WTC11 (cell line): Measurements from ENCODE around the gene ZNF202. TPM values are rescaled to one million over a fixed set of nuclear protein-coding genes. Genes with fewer than 3 reads are reported as not detected.

Source experiments
- ATAC-seq: fragments of 200-7000 bp; cut with Tn5 transposase; 2 replicates; pipeline ENCODE4 v1.10.0; 2021; ENCODE audit warnings: mild to moderate bottlenecking, moderate library complexity
- CTCF ChIA-PET: fragments of 300-600 bp; sonication (Branson Sonifier 250); formaldehyde crosslinking; loops from one replicate; lab custom pipeline; 2021; ENCODE audit warnings: antibody characterized with exemption; lab: Charles Lee
- POLR2A ChIA-PET: fragments of 350-600 bp; sonication (Branson Sonifier 250); formaldehyde crosslinking; loops from one replicate; lab custom pipeline; 2021; ENCODE audit warnings: antibody characterized with exemption; lab: Charles Lee
- DNase-seq: peaks from one replicate; pipeline ENCODE4 v3.0.0; 2021; ENCODE audit warnings: low spot score
- H3K27ac Mint-ChIP-seq: 2 replicates; pipeline ENCODE4 v1.8.0; 2021; ENCODE audit warnings: mixed read lengths
- H3K27me3 Mint-ChIP-seq: 2 replicates; pipeline ENCODE4 v1.8.0; 2021; ENCODE audit warnings: low read depth, mild to moderate bottlenecking, moderate library complexity, mixed read lengths
- H3K36me3 Mint-ChIP-seq: 2 replicates; pipeline ENCODE4 v1.8.0; 2021; ENCODE audit warnings: mixed read lengths
- H3K4me1 Mint-ChIP-seq: 2 replicates; pipeline ENCODE4 v1.8.0; 2022; ENCODE audit warnings: mixed read lengths
- H3K4me3 Mint-ChIP-seq: 2 replicates; pipeline ENCODE4 v1.8.0; 2021; ENCODE audit warnings: mild to moderate bottlenecking, moderate library complexity, mixed read lengths
- H3K9me3 Mint-ChIP-seq: 2 replicates; pipeline ENCODE4 v1.8.0; 2021; ENCODE audit warnings: mixed read lengths
- EMX1 ChIP-seq: fragments of 250-450 bp; sonication (Bioruptor Pico); IDR thresholded peaks from 2 replicates; pipeline ENCODE4 v1.8.0; 2021; ENCODE audit warnings: mild to moderate bottlenecking
- FOXP1 ChIP-seq: sonication (generic); formaldehyde crosslinking; IDR thresholded peaks from 2 replicates; pipeline ENCODE4 v1.8.0; 2022; ENCODE audit warnings: missing genetic modification reagents, mild to moderate bottlenecking, moderate library complexity, borderline replicate concordance
- GTF2I ChIP-seq: fragments of 250-450 bp; sonication (Bioruptor Pico); conservative IDR thresholded peaks from 2 replicates; pipeline ENCODE4 v1.4.0; 2021; ENCODE audit warnings: mild to moderate bottlenecking
- HMGA2 ChIP-seq: fragments of 250-450 bp; sonication (Bioruptor Pico); IDR thresholded peaks from 2 replicates; pipeline ENCODE4 v1.4.0; 2021; ENCODE audit warnings: mild to moderate bottlenecking, moderate library complexity
- SOX15 ChIP-seq: fragments of 250-450 bp; sonication (Bioruptor Pico); IDR thresholded peaks from 2 replicates; pipeline ENCODE4 v1.9.0; 2021; ENCODE audit warnings: mild to moderate bottlenecking
- STAT6 ChIP-seq: sonication (generic); formaldehyde crosslinking; conservative IDR thresholded peaks from 2 replicates; pipeline ENCODE4 v1.8.1; 2023; ENCODE audit warnings: mild to moderate bottlenecking, low read depth, missing genetic modification reagents, moderate library complexity
- TEAD1 ChIP-seq: sonication (generic); formaldehyde crosslinking; IDR thresholded peaks from 2 replicates; pipeline ENCODE4 v1.8.0; 2022; ENCODE audit warnings: mild to moderate bottlenecking, missing genetic modification reagents
- ZMAT4 ChIP-seq: fragments of 250-450 bp; sonication (Bioruptor Pico); IDR thresholded peaks from 2 replicates; pipeline ENCODE4 v1.9.0; 2021; ENCODE audit warnings: mild to moderate bottlenecking
- ZNF121 ChIP-seq: sonication (generic); formaldehyde crosslinking; IDR thresholded peaks from 2 replicates; pipeline ENCODE4 v1.8.0; 2023; ENCODE audit warnings: missing genetic modification reagents
- ZNF263 ChIP-seq: sonication (generic); formaldehyde crosslinking; IDR thresholded peaks from 2 replicates; pipeline ENCODE4 v1.8.1; 2022; ENCODE audit warnings: low read depth, mild to moderate bottlenecking, moderate library complexity, missing genetic modification reagents
- total RNA-seq: library from RNA; stranded (reverse); gene quantifications from 3 replicates; pipeline ENCODE4 v1.2.3, GENCODE V29; 2021
- TF ChIP-seq, protein P1 (sequence below): sonication (generic); formaldehyde crosslinking; IDR thresholded peaks from 2 replicates; pipeline ENCODE4 v1.8.1; 2022; ENCODE audit warnings: low read depth, mild to moderate bottlenecking, moderate library complexity, missing genetic modification reagents, borderline replicate concordance
- TF ChIP-seq, protein P2 (sequence below): sonication (generic); formaldehyde crosslinking; IDR thresholded peaks from 2 replicates; pipeline ENCODE4 v1.8.0; 2022; ENCODE audit warnings: mild to moderate bottlenecking, missing genetic modification reagents
- TF ChIP-seq, protein P3 (sequence below): fragments of 250-450 bp; sonication (Bioruptor Pico); IDR thresholded peaks from 2 replicates; pipeline ENCODE4 v1.9.0; 2021; ENCODE audit warnings: mild to moderate bottlenecking, borderline replicate concordance
- TF ChIP-seq, protein P4 (sequence below): sonication (generic); formaldehyde crosslinking; IDR thresholded peaks from 2 replicates; pipeline ENCODE4 v1.8.1; 2022; ENCODE audit warnings: mild to moderate bottlenecking, moderate library complexity, missing genetic modification reagents

ZNF202 gene
- total RNA-seq, 1 experiment from 2014 or later, result 29.9 TPM

GRCh38 chr11:123704341-123704740 is 37.1 kb downstream of the ZNF202 start:
- DNase-seq (no peak), ATAC-seq (0 out of 2 replicates have a peak, but pooled peaks have one; percentile 27)
- Mint-ChIP-seq H3K27ac (no peak overlapping the region), H3K4me1 (no peaks in the 10 kb centered on the region), H3K4me3 (no peak overlapping the region)
- POLR2A ChIA-PET, result no interaction called here
- TF ChIP-seq, protein P1, sequence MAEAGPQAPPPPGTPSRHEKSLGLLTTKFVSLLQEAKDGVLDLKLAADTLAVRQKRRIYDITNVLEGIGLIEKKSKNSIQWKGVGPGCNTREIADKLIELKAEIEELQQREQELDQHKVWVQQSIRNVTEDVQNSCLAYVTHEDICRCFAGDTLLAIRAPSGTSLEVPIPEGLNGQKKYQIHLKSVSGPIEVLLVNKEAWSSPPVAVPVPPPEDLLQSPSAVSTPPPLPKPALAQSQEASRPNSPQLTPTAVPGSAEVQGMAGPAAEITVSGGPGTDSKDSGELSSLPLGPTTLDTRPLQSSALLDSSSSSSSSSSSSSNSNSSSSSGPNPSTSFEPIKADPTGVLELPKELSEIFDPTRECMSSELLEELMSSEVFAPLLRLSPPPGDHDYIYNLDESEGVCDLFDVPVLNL (CRISPR knock-in tag), result no peak
- TF ChIP-seq SOX15 (CRISPR knock-in tag) (no peak), EMX1 (no peak), ZMAT4 (CRISPR knock-in tag) (no peak), HMGA2 (CRISPR knock-in tag) (no peak), FOXP1 (CRISPR knock-in tag) (no peak)
- TF ChIP-seq, protein P2, sequence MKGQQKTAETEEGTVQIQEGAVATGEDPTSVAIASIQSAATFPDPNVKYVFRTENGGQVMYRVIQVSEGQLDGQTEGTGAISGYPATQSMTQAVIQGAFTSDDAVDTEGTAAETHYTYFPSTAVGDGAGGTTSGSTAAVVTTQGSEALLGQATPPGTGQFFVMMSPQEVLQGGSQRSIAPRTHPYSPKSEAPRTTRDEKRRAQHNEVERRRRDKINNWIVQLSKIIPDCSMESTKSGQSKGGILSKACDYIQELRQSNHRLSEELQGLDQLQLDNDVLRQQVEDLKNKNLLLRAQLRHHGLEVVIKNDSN, result no peak
- TF ChIP-seq, all 79 proteins: peak for 0
- Mint-ChIP-seq H3K36me3 (no peaks in the 10 kb centered on the region), H3K9me3 (no peaks in the 10 kb centered on the region), H3K27me3 (no peaks in the 10 kb centered on the region)
- CTCF ChIA-PET, result interaction anchor here (0.8 to 8.5 kb wide), 3 partner anchors 50 to 124 kb away, joined by 3 to 153 read pairs (median 9); partner anchors contain the start of gene SCN3B

GRCh38 chr11:123702696-123703095 is 38.8 kb downstream of the ZNF202 start:
- ChIA-PET CTCF (interaction anchor here (1.6 to 1.8 kb wide), 2 partner anchors 62 to 367 kb away, joined by 3 to 7 read pairs; no protein-coding TSS in a partner anchor), POLR2A (no interaction called here)
- no peaks in the 10 kb centered on the region for H3K36me3 Mint-ChIP-seq
- no peak overlapping the region for H3K27ac Mint-ChIP-seq
- H3K4me1 Mint-ChIP-seq, result no peaks in the 10 kb centered on the region
- H3K27me3 Mint-ChIP-seq, result no peaks in the 10 kb centered on the region
- ATAC-seq, result no peak
- H3K9me3 Mint-ChIP-seq, result no peaks in the 10 kb centered on the region
- TF ChIP-seq, protein P3, sequence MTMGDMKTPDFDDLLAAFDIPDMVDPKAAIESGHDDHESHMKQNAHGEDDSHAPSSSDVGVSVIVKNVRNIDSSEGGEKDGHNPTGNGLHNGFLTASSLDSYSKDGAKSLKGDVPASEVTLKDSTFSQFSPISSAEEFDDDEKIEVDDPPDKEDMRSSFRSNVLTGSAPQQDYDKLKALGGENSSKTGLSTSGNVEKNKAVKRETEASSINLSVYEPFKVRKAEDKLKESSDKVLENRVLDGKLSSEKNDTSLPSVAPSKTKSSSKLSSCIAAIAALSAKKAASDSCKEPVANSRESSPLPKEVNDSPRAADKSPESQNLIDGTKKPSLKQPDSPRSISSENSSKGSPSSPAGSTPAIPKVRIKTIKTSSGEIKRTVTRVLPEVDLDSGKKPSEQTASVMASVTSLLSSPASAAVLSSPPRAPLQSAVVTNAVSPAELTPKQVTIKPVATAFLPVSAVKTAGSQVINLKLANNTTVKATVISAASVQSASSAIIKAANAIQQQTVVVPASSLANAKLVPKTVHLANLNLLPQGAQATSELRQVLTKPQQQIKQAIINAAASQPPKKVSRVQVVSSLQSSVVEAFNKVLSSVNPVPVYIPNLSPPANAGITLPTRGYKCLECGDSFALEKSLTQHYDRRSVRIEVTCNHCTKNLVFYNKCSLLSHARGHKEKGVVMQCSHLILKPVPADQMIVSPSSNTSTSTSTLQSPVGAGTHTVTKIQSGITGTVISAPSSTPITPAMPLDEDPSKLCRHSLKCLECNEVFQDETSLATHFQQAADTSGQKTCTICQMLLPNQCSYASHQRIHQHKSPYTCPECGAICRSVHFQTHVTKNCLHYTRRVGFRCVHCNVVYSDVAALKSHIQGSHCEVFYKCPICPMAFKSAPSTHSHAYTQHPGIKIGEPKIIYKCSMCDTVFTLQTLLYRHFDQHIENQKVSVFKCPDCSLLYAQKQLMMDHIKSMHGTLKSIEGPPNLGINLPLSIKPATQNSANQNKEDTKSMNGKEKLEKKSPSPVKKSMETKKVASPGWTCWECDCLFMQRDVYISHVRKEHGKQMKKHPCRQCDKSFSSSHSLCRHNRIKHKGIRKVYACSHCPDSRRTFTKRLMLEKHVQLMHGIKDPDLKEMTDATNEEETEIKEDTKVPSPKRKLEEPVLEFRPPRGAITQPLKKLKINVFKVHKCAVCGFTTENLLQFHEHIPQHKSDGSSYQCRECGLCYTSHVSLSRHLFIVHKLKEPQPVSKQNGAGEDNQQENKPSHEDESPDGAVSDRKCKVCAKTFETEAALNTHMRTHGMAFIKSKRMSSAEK (CRISPR knock-in tag), result no peak
- TF ChIP-seq STAT6 (no peak), GTF2I (CRISPR knock-in tag) (no peak), ZNF263 (CRISPR knock-in tag) (no peak), TEAD1 (CRISPR knock-in tag) (no peak), ZNF121 (CRISPR knock-in tag) (no peak)
- TF ChIP-seq, protein P4, sequence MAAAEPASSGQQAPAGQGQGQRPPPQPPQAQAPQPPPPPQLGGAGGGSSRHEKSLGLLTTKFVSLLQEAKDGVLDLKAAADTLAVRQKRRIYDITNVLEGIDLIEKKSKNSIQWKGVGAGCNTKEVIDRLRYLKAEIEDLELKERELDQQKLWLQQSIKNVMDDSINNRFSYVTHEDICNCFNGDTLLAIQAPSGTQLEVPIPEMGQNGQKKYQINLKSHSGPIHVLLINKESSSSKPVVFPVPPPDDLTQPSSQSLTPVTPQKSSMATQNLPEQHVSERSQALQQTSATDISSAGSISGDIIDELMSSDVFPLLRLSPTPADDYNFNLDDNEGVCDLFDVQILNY, result no peak
- TF ChIP-seq, all 79 proteins: peak for 0
- no peak overlapping the region for H3K4me3 Mint-ChIP-seq
- no peak for DNase-seq
